ENCODE measurements around the gene PCDH18.
A peak's percentile ranks its signal among the peaks of the same experiment; 100 is the strongest.

The PCDH18 gene, protein sequence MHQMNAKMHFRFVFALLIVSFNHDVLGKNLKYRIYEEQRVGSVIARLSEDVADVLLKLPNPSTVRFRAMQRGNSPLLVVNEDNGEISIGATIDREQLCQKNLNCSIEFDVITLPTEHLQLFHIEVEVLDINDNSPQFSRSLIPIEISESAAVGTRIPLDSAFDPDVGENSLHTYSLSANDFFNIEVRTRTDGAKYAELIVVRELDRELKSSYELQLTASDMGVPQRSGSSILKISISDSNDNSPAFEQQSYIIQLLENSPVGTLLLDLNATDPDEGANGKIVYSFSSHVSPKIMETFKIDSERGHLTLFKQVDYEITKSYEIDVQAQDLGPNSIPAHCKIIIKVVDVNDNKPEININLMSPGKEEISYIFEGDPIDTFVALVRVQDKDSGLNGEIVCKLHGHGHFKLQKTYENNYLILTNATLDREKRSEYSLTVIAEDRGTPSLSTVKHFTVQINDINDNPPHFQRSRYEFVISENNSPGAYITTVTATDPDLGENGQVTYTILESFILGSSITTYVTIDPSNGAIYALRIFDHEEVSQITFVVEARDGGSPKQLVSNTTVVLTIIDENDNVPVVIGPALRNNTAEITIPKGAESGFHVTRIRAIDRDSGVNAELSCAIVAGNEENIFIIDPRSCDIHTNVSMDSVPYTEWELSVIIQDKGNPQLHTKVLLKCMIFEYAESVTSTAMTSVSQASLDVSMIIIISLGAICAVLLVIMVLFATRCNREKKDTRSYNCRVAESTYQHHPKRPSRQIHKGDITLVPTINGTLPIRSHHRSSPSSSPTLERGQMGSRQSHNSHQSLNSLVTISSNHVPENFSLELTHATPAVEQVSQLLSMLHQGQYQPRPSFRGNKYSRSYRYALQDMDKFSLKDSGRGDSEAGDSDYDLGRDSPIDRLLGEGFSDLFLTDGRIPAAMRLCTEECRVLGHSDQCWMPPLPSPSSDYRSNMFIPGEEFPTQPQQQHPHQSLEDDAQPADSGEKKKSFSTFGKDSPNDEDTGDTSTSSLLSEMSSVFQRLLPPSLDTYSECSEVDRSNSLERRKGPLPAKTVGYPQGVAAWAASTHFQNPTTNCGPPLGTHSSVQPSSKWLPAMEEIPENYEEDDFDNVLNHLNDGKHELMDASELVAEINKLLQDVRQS

DNA sequence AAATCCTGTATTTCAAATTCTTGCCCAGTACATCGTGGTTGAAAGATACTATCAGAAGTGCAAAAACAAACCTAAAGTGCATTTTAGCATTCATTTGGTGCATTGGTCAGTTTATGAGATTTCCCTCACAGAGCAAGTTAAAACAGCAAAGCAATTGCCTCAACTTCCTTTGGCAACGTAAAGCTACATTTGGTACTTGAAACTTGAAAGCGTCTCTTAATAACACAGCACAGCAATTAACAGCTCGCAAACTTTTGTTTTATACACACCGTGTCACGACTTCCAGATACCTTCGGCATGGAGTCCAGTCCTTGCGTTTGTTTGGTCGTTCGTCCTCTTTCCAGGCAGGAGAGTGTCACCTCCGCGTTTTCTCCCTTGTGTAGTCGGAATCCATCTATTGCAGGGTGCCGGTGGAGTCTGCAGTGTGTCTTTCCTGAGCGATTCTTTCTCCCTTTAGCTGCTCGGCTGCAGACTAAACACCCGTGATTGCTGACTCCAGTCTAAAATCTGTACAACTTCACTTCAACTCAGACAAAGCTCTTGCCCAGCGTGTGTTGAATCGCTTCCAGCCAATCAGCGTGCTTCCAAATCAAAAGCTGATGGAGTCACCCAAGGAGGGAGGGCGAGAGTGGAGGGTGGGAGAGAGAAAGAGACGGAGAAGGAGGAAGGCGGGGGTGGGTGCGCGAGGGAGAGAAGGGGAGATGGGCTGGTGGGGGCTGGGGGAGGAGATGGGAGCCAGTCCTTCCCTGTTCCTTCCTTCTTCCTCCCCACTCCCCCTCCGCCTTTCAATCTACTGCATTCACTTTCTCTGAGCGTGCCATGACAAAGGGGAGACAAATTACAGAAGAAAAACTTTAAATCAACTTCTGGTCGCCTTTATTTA, at the start of gene PCDH18:
TSS of gene PCDH18 (minus strand) at position 509 of the 883 bp plus-strand sequence. CDS start at position 103, 406 bp downstream.
- in situ Hi-C loops (cut with HindIII; ENCODE audit: low sequenced_read_pairs), result loop anchor here (10.0 to 25.0 kb wide), 3 partner anchors 227 to 1155 kb away; no protein-coding TSS in a partner anchor
- DNase-seq (ENCODE audit: low read depth), result peak; percentile 97
- TF ChIP-seq, protein P1, sequence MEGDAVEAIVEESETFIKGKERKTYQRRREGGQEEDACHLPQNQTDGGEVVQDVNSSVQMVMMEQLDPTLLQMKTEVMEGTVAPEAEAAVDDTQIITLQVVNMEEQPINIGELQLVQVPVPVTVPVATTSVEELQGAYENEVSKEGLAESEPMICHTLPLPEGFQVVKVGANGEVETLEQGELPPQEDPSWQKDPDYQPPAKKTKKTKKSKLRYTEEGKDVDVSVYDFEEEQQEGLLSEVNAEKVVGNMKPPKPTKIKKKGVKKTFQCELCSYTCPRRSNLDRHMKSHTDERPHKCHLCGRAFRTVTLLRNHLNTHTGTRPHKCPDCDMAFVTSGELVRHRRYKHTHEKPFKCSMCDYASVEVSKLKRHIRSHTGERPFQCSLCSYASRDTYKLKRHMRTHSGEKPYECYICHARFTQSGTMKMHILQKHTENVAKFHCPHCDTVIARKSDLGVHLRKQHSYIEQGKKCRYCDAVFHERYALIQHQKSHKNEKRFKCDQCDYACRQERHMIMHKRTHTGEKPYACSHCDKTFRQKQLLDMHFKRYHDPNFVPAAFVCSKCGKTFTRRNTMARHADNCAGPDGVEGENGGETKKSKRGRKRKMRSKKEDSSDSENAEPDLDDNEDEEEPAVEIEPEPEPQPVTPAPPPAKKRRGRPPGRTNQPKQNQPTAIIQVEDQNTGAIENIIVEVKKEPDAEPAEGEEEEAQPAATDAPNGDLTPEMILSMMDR (IDR thresholded peaks at IDR 0.05; ENCODE audit: low read depth, low read length, missing control alignments), result no peak
- H3K4me3 ChIP-seq (ENCODE audit: low read depth, low read length), result peak within 1 kb of the TSS; percentile 80

DNA sequence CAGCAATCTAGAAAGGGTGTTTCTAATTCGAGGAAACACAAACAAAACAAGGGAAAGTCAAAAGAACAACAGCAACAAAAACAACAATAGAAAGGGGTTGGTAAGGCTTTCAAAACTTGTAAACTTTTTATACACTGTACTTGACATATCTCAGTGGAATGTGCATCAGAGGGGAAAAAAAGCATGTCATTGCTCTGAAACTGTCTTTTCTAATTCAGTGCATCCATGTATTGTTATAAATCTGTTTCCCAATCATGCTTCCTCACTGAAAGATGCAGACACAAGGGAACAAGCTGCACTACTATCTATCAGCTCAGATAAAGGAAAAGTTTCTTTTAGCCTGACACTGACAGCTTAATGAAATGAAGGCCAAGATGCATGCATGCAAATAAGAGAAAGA, 44.2 kb upstream of the PCDH18 start:
- no peak overlapping the region for H3K4me3 ChIP-seq (ENCODE audit: low read depth, low read length)
- DNase-seq (ENCODE audit: low read depth), result no peak
- TF ChIP-seq, protein P1 (IDR thresholded peaks at IDR 0.05; ENCODE audit: low read depth, low read length, missing control alignments), result no peak
- in situ Hi-C loops (cut with HindIII; ENCODE audit: low sequenced_read_pairs), result no loop called here

DNA sequence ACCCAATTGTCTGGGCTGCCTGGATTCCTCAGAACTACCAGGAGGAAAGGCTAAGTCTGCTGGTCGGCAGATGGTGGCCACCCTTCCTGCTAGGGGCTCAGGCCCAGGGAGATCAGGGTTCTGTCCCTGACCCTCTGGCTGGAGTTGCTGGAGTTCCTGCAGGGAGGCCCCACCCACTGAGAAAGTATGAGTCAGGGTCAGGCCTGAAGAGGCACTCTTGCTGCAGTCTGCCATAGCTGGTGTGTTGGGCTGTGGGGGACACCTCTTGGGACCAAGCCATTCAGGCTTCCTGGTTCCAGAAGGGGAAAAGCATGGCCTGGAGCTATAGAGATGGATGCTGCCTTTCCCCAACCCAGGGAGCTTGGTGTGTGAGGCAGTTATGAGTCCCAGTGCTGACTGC, 40.4 kb upstream of the PCDH18 start:
- no peak for DNase-seq (ENCODE audit: low read depth)
- TF ChIP-seq, protein P1 (IDR thresholded peaks at IDR 0.05; ENCODE audit: low read depth, low read length, missing control alignments), result no peak
- no peak overlapping the region for H3K4me3 ChIP-seq (ENCODE audit: low read depth, low read length)
- in situ Hi-C loops (cut with HindIII; ENCODE audit: low sequenced_read_pairs), result no loop called here

DNA sequence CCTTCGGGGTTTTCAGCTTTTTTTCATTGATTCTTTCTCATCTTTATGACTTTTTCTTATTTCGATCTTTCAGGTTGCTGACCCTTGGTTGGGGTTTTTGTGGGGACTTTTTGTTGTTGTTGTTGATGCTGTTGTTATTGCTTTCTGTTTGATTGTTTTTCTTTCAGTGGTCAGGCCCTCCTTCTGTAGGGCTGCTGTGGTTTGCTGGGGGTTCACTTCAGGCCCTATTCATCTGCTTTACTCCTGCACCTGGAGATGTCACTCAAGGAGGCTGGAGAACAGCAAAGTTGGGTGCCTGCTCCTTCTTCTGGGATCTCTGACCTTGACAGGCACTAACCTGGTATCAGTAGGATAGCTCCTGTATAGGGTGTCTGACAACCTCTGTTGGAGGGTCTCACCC, 39.9 kb upstream of the PCDH18 start:
- in situ Hi-C loops (cut with HindIII; ENCODE audit: low sequenced_read_pairs), result no loop called here
- DNase-seq (ENCODE audit: low read depth), result no peak
- TF ChIP-seq, protein P1 (IDR thresholded peaks at IDR 0.05; ENCODE audit: low read depth, low read length, missing control alignments), result no peak
- no peak overlapping the region for H3K4me3 ChIP-seq (ENCODE audit: low read depth, low read length)

DNA sequence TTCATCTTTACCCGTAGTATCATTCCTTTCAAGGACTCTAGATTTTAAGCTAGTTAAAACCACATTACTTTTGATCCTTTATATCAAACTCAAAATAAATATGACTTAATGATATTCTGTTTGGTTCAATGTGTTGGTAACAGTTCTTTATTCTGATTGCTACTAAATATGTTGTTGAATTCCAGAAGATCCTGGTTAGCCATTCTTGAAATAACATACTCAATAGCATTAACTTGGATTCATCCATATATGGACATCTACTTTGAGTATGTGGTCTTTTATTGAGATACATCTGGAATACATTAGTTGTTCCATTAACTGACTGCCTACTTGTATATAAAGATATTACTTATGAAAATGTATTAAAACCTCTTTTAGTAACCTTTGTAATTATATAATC, 27.5 kb upstream of the PCDH18 start:
- no peak for DNase-seq (ENCODE audit: low read depth)
- no peak overlapping the region for H3K4me3 ChIP-seq (ENCODE audit: low read depth, low read length)
- TF ChIP-seq, protein P1 (IDR thresholded peaks at IDR 0.05; ENCODE audit: low read depth, low read length, missing control alignments), result no peak
- in situ Hi-C loops (cut with HindIII; ENCODE audit: low sequenced_read_pairs), result no loop called here

Measured in astrocyte of the cerebellum (primary cell).